GM12878 (cell line): ENCODE results near the gene XPO6.

Source experiments
- CHD1 ChIP-seq: IDR thresholded peaks from 2 replicates; pipeline ENCODE4 v1.6.1; 2012; ENCODE audit warnings: low read depth, low read length, improper control_type of control experiment
- EP300 ChIP-seq, 2 experiments: fragments of 150-350 bp in 1 of 2; IDR thresholded peaks; 2 replicates each; pipeline ENCODE4 v1.6.1; 2011 to 2012; ENCODE audit warnings: low read depth in 2 of 2, low read length in 2 of 2, borderline replicate concordance in 1 of 2, improper control_type of control experiment in 1 of 2, inconsistent platforms in 1 of 2; ENCODE audit not compliant: control insufficient read depth in 1 of 2
- EZH2 ChIP-seq: IDR thresholded peaks from 2 replicates; pipeline ENCODE4 v1.6.1; 2012; ENCODE audit warnings: low read depth, mild to moderate bottlenecking, control low read depth, inconsistent platforms, low read length, borderline replicate concordance; ENCODE audit not compliant: control insufficient read depth
- FOXM1 ChIP-seq: IDR thresholded peaks from 2 replicates; pipeline ENCODE4 v1.6.1; 2012; ENCODE audit warnings: low read depth, mild to moderate bottlenecking, inconsistent platforms, low read length, moderate library complexity
- NR2C2 ChIP-seq: IDR thresholded peaks from 2 replicates; pipeline ENCODE4 v1.6.1; 2011; ENCODE audit warnings: borderline replicate concordance, low read depth; ENCODE audit not compliant: control insufficient read depth, insufficient read length
- POLR2AphosphoS5 ChIP-seq: IDR thresholded peaks from 2 replicates; pipeline ENCODE4 v1.6.1; 2011; ENCODE audit warnings: mild to moderate bottlenecking, low read length, inconsistent platforms
- SIX5 ChIP-seq: IDR thresholded peaks from 2 replicates; pipeline ENCODE4 v1.6.1; 2011; ENCODE audit warnings: mild to moderate bottlenecking, low read depth, low read length, moderate library complexity; ENCODE audit not compliant: severe bottlenecking
- TCF12 ChIP-seq: IDR thresholded peaks from 2 replicates; pipeline ENCODE4 v1.6.1; 2011; ENCODE audit warnings: low read depth, mild to moderate bottlenecking, low read length
- TF ChIP-seq, protein P1 (sequence below): fragments of 450-650 bp; IDR thresholded peaks from 2 replicates; pipeline ENCODE4 v1.6.1; 2016; ENCODE audit warnings: mild to moderate bottlenecking
- TF ChIP-seq, protein P2 (sequence below): IDR thresholded peaks from 2 replicates; pipeline ENCODE4 v1.6.1; 2012; ENCODE audit warnings: low read length, inconsistent platforms
- TF ChIP-seq, protein P3 (sequence below), 3 experiments: IDR thresholded peaks in 2 of 3; conservative IDR thresholded peaks in 1 of 3; 2 replicates each; pipeline ENCODE4 v1.5.1; 2011; ENCODE audit warnings: low read depth in 3 of 3, low read length in 3 of 3, mild to moderate bottlenecking in 3 of 3, control low read depth in 2 of 3, moderate library complexity in 2 of 3, inconsistent platforms in 1 of 3, mixed read lengths in 1 of 3; ENCODE audit not compliant: control insufficient read depth in 2 of 3, insufficient read depth in 1 of 3; ENCODE audit errors: extremely low read depth in 1 of 3
- TF ChIP-seq, protein P4 (sequence below): fragments of 450-650 bp; IDR thresholded peaks from 2 replicates; pipeline ENCODE4 v1.6.1; 2017; ENCODE audit warnings: antibody characterized with exemption, mild to moderate bottlenecking, moderate library complexity

- TF ChIP-seq CHD1: no peak
- TF ChIP-seq NR2C2: no peak
- no peak for TF ChIP-seq SIX5
- TF ChIP-seq, protein P1, sequence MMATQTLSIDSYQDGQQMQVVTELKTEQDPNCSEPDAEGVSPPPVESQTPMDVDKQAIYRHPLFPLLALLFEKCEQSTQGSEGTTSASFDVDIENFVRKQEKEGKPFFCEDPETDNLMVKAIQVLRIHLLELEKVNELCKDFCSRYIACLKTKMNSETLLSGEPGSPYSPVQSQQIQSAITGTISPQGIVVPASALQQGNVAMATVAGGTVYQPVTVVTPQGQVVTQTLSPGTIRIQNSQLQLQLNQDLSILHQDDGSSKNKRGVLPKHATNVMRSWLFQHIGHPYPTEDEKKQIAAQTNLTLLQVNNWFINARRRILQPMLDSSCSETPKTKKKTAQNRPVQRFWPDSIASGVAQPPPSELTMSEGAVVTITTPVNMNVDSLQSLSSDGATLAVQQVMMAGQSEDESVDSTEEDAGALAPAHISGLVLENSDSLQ: no peak
- no peak for TF ChIP-seq EZH2
- TF ChIP-seq FOXM1: no peak
- TF ChIP-seq TCF12: no peak
- no peak for TF ChIP-seq EP300 (IDR thresholded peaks at IDR 0.05; ENCODE audit: borderline replicate concordance in 1 of 2, control insufficient read depth in 1 of 2, low read depth in 2 of 2, low read length in 2 of 2)
- TF ChIP-seq, protein P2, sequence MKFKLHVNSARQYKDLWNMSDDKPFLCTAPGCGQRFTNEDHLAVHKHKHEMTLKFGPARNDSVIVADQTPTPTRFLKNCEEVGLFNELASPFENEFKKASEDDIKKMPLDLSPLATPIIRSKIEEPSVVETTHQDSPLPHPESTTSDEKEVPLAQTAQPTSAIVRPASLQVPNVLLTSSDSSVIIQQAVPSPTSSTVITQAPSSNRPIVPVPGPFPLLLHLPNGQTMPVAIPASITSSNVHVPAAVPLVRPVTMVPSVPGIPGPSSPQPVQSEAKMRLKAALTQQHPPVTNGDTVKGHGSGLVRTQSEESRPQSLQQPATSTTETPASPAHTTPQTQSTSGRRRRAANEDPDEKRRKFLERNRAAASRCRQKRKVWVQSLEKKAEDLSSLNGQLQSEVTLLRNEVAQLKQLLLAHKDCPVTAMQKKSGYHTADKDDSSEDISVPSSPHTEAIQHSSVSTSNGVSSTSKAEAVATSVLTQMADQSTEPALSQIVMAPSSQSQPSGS: no peak
- TF ChIP-seq, protein P3, sequence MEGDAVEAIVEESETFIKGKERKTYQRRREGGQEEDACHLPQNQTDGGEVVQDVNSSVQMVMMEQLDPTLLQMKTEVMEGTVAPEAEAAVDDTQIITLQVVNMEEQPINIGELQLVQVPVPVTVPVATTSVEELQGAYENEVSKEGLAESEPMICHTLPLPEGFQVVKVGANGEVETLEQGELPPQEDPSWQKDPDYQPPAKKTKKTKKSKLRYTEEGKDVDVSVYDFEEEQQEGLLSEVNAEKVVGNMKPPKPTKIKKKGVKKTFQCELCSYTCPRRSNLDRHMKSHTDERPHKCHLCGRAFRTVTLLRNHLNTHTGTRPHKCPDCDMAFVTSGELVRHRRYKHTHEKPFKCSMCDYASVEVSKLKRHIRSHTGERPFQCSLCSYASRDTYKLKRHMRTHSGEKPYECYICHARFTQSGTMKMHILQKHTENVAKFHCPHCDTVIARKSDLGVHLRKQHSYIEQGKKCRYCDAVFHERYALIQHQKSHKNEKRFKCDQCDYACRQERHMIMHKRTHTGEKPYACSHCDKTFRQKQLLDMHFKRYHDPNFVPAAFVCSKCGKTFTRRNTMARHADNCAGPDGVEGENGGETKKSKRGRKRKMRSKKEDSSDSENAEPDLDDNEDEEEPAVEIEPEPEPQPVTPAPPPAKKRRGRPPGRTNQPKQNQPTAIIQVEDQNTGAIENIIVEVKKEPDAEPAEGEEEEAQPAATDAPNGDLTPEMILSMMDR (IDR thresholded peaks at IDR 0.05 in 2 of 3, conservative IDR thresholded peaks at IDR 0.05 in 1 of 3; ENCODE audit: control insufficient read depth in 2 of 3, extremely low read depth in 1 of 3, insufficient read depth in 1 of 3, low read depth in 3 of 3, low read length in 3 of 3): no peak
- no peak for TF ChIP-seq POLR2AphosphoS5
- TF ChIP-seq, protein P4, sequence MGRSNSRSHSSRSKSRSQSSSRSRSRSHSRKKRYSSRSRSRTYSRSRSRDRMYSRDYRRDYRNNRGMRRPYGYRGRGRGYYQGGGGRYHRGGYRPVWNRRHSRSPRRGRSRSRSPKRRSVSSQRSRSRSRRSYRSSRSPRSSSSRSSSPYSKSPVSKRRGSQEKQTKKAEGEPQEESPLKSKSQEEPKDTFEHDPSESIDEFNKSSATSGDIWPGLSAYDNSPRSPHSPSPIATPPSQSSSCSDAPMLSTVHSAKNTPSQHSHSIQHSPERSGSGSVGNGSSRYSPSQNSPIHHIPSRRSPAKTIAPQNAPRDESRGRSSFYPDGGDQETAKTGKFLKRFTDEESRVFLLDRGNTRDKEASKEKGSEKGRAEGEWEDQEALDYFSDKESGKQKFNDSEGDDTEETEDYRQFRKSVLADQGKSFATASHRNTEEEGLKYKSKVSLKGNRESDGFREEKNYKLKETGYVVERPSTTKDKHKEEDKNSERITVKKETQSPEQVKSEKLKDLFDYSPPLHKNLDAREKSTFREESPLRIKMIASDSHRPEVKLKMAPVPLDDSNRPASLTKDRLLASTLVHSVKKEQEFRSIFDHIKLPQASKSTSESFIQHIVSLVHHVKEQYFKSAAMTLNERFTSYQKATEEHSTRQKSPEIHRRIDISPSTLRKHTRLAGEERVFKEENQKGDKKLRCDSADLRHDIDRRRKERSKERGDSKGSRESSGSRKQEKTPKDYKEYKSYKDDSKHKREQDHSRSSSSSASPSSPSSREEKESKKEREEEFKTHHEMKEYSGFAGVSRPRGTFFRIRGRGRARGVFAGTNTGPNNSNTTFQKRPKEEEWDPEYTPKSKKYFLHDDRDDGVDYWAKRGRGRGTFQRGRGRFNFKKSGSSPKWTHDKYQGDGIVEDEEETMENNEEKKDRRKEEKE: no peak
Measured at GRCh38 chr16:28254158-28254557, 42.4 kb upstream of the XPO6 start.
